Pancreas (tissue), 10 donors: ENCODE data around the gene ARHGAP35. TPM values are rescaled to one million over a fixed set of nuclear protein-coding genes. Genes with fewer than 3 reads are reported as not detected.

Source experiments
- ATAC-seq, 4 donors: fragments of 200-7000 bp; cut with Tn5 transposase; one replicate each; pipeline versions ENCODE4 v1.8.0 to v1.9.1; 2020; ENCODE audit warnings: mild to moderate bottlenecking in 4 of 4, moderate library complexity in 4 of 4
- DNase-seq, 6 donors: peaks; one replicate each; pipeline ENCODE4 v3.0.0-alpha.2; 2020
- FAIRE-seq: peaks from 2 replicates; lab custom pipeline; 2012; peaks lifted over from hg19 to GRCh38; lab: Jason Lieb, UNC
- H3K27ac ChIP-seq, 4 donors: fragments of 200-600 bp; sonication (generic); 1 replicate in 3 of 4; 2 replicates in 1 of 4; pipeline versions ENCODE4 v1.5.0 to v1.8.0; 2020
- H3K27me3 ChIP-seq, 4 donors: fragments of 200-600 bp; one replicate each; pipeline ENCODE4 v1.8.0; 2021
- H3K36me3 ChIP-seq, 3 donors: fragments of 200-600 bp; sonication (generic) in 1 of 3; one replicate each; pipeline versions ENCODE4 v1.5.0 to v1.8.0; 2020 to 2021
- H3K4me1 ChIP-seq, 3 donors: fragments of 200-600 bp; one replicate each; pipeline ENCODE4 v1.8.0; 2021
- H3K4me3 ChIP-seq, 4 donors: fragments of 200-600 bp; sonication (generic) in 2 of 4; one replicate each; pipeline versions ENCODE4 v1.5.0 to v1.8.0; 2020 to 2021
- H3K9me3 ChIP-seq, 4 donors: fragments of 200-600 bp; one replicate each; pipeline ENCODE4 v1.8.0; 2021
- WGBS, 2 donors: extraction: QIAGEN DNeasy Blood & Tissue Kit; methylation state at CpG; one replicate each; pipeline ENCODE4 v1.1.7; 2013; 5-methylcytosine and 5-hydroxymethylcytosine counted together
- intact Hi-C, 3 donors: fragments of 100-400 bp; cut with DNase I; formaldehyde crosslinking; loops; one replicate each; pipeline versions ENCODE4 v1.11.1 to v1.14.2; 2022
- polyA plus RNA-seq, 2 donors: library from polyadenylated mRNA; stranded (reverse); fragments of 200-250 nt; gene quantifications; one replicate each; pipeline ENCODE4 v1.2.3, GENCODE V29; 2013
- total RNA-seq, 6 donors: library from RNA; stranded (reverse); fragmentation: NEBNext Ultra II Directional in 4 of 6; extraction: Animal tissue kit (Norgen Biotek cat#: 25700) in 4 of 6; gene quantifications; one replicate each; pipeline versions ENCODE4 v1.2.1 to v1.2.4, GENCODE V29; 2021 to 2023
- TF ChIP-seq, protein P1 (sequence below), 4 donors: fragments of 200-600 bp; sonication (generic) in 3 of 4; IDR thresholded peaks; one replicate each; pipeline versions ENCODE4 v1.5.0 to v1.8.0; 2021; ENCODE audit warnings: antibody characterized with exemption in 4 of 4
- donor health status: healthy with polysubstance abuse.
- donor health status: DM: no; HTN: no; CAD: no; lungs with moderate emphysema.
- donor health status: DM: no; HTN: no; CAD: no.
- donor health status: control.
- donor health status: control.
- donor health status: Bipolar disorder and iron deficiency.
- donor health status: DM: yes; HTN: yes; CAD: no.
- donor health status: DM: no; HTN: no; CAD: no.
- donor health status: DM: no; HTN: no; CAD: no.
- donor health status: DM: yes; HTN: yes; CAD: no.

ARHGAP35 gene
- total and polyA plus RNA-seq, 8 donors = 8.4 to 26.8 (median 18.9) TPM

DNA sequence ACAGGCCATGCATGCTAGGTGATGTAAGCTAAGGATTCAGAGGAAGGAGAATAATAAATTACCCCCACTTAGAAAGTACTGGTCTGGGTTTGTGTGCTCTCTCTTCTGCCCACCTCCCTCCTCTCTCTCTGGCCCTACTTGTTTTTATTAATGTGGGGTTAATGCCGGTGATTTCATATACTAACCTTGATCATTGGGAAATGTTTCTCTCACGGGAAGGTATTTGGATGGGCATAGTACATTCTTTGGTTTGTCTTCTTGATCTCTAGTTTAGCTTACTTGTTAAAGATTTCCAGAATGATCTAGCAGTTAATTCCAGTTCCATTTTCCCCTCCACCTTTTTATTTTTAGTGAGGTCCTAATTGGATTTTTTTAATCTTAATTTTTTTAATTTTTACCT lies 24.6 kb downstream of the ARHGAP35 start:
- TF ChIP-seq, protein P1, sequence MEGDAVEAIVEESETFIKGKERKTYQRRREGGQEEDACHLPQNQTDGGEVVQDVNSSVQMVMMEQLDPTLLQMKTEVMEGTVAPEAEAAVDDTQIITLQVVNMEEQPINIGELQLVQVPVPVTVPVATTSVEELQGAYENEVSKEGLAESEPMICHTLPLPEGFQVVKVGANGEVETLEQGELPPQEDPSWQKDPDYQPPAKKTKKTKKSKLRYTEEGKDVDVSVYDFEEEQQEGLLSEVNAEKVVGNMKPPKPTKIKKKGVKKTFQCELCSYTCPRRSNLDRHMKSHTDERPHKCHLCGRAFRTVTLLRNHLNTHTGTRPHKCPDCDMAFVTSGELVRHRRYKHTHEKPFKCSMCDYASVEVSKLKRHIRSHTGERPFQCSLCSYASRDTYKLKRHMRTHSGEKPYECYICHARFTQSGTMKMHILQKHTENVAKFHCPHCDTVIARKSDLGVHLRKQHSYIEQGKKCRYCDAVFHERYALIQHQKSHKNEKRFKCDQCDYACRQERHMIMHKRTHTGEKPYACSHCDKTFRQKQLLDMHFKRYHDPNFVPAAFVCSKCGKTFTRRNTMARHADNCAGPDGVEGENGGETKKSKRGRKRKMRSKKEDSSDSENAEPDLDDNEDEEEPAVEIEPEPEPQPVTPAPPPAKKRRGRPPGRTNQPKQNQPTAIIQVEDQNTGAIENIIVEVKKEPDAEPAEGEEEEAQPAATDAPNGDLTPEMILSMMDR (IDR thresholded peaks at IDR 0.05) = no peak
- peaks cover 0 to 5% (median 0%) of the 10 kb centered on the region in 3 donors for H3K4me1 ChIP-seq
- peak in 1 of 4 donors; percentile 18 for ATAC-seq
- H3K9me3 ChIP-seq = no peaks in the 10 kb centered on the region
- no peak for DNase-seq
- H3K36me3 ChIP-seq = no peaks in the 10 kb centered on the region
- no peaks in the 10 kb centered on the region for H3K27me3 ChIP-seq
- no peak overlapping the region for H3K4me3 ChIP-seq
- no peak for FAIRE-seq
- 60 to 65% methylated on average over 2 of the region's 2 CpGs for WGBS, 2 donors
- intact Hi-C loops = no loop called here
- H3K27ac ChIP-seq = no peak overlapping the region

DNA sequence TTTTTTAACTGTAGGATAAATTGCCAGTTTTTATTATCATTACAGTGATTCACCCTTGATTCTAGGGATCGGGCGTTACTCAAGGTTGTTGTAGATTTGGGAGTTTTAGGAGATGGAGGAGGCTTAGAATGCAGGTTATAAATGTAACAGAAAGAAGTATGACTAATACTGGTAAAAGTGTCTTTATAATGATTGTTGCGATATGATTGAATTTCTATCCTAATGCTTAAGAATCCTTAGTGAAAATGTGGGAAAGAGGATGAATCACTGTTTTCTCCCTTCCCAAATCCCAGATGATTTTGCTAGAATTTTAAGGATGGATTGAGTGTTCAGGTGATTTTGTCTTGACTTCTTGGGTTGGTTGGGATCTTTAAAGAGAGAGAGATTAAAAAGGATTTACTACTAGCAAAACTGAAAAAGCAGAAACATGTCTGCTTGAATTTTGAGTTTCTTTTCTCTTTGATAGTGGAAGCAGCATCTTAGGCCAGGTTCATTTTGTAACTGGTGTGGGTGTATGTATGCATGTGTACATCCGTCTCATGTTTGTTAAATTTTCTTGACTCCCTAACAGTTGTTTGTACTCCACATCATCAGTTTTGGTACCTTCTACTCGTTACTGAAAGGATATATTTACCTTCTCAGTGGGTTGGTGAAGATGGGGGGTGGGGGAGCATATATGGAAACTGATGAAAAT lies 25.9 kb downstream of the ARHGAP35 start:
- DNase-seq = no peak
- H3K36me3 ChIP-seq = no peaks in the 10 kb centered on the region
- TF ChIP-seq, protein P1 (IDR thresholded peaks at IDR 0.05) = no peak
- no peak for ATAC-seq
- no peak for FAIRE-seq
- H3K9me3 ChIP-seq = no peaks in the 10 kb centered on the region
- intact Hi-C loops = no loop called here
- peaks cover 0 to 15% (median 5%) of the 10 kb centered on the region in 3 donors for H3K4me1 ChIP-seq
- H3K4me3 ChIP-seq = no peak overlapping the region
- 90 to 91% methylated on average over 5 of the region's 5 CpGs for WGBS, 2 donors
- H3K27me3 ChIP-seq = no peaks in the 10 kb centered on the region
- no peak overlapping the region for H3K27ac ChIP-seq

DNA sequence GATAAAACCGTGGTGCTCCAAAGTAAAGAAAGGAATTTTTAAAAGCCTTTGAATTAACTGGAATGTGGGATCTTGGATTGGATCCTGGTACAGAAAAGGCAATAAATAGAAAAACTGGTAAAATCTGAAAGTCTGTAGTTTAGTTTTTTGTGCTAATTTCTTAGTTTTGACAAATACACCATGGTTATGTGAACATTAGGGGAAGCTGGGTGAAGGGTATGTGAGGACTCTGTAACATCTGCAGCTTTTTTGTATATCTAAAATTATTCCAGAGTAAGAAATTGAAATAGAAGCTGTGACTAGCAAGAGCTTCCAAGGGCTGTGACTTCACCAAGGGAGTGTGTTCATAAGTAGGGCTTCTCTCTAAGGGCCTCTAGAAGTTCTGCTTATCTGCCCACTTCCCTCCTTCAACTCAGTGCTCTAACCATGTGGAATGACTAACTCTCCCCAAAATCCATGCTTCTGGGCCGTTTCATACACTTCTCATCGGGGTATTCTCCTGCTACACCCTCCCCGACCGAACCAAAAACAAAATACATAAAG lies 26.5 kb downstream of the ARHGAP35 start:
- no peak for ATAC-seq
- no peaks in the 10 kb centered on the region for H3K9me3 ChIP-seq
- FAIRE-seq = no peak
- TF ChIP-seq, protein P1 (IDR thresholded peaks at IDR 0.05) = no peak
- H3K27me3 ChIP-seq = no peaks in the 10 kb centered on the region
- 94 to 96% methylated on average over 5 of the region's 5 CpGs for WGBS, 2 donors
- H3K27ac ChIP-seq = no peak overlapping the region
- intact Hi-C loops = no loop called here
- no peak overlapping the region for H3K4me3 ChIP-seq
- H3K4me1 ChIP-seq = peaks cover 0 to 15% (median 5%) of the 10 kb centered on the region in 3 donors
- no peak for DNase-seq
- no peaks in the 10 kb centered on the region for H3K36me3 ChIP-seq

DNA sequence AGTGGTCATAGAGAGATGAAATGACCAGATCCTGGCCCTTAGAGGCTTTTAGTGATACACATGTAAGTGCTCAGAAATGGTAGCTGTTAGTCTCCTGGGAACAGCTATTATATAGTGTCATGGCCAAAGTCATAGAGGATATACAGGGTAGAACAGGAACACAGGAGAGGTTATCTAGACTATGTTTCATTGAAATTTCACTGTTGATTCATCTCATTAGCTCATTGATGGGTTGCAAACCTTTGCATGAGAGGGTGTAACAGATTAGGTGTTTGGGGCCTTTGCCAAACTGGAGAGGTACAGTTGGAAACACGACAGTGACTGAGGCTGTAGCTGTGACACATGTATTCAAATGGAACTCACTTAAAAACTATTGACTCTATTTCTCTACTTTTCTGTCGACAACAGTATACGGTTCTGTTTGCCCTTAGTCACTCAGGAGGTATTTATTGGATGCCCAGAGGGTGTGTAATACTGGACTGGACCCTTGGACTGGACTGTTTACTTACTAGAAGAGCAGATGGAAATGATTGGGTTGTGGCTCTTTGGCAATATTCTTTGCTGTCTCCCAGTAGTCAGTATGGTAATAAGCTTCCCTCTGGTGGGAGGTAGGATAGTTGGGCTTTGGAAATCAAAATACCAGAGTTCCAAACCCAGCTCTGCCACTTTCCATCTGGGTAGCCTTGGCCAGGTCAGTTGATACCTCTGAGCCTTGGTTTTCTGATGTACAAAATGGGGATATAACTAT lies 29.8 kb downstream of the ARHGAP35 start:
- 7 to 21% methylated on average over 3 of the region's 3 CpGs for WGBS, 2 donors
- H3K9me3 ChIP-seq = no peaks in the 10 kb centered on the region
- H3K4me3 ChIP-seq = no peak overlapping the region
- intact Hi-C loops = no loop called here
- FAIRE-seq (no peak), ATAC-seq (peak; percentile 73 to 92 (median 88)), DNase-seq (no peak)
- H3K4me1 ChIP-seq = peaks cover 0 to 18% (median 5%) of the 10 kb centered on the region in 3 donors
- H3K27me3 ChIP-seq = no peaks in the 10 kb centered on the region
- H3K27ac ChIP-seq = no peak overlapping the region
- TF ChIP-seq, protein P1 (IDR thresholded peaks at IDR 0.05) = no peak
- H3K36me3 ChIP-seq = no peaks in the 10 kb centered on the region
